SU-DHL-6 (cell line): ENCODE data around the gene GCNA.

Source experiments
- EZH2phosphoT487 ChIP-seq: fragments of 200-600 bp; sonication (generic), shearing (Covaris generic); conservative IDR thresholded peaks from 2 replicates; pipeline ENCODE4 v1.6.1; 2018; ENCODE audit warnings: mild to moderate bottlenecking, antibody characterized with exemption, low read length, moderate library complexity, mixed read lengths
- TF ChIP-seq, protein P1 (sequence below): fragments of 200-600 bp; sonication (generic); IDR thresholded peaks from one replicate; pipeline ENCODE4 v1.5.1; 2017; ENCODE audit warnings: antibody characterized with exemption, mild to moderate bottlenecking, low read length, moderate library complexity; ENCODE audit not compliant: insufficient read depth, poor library complexity, severe bottlenecking

DNA sequence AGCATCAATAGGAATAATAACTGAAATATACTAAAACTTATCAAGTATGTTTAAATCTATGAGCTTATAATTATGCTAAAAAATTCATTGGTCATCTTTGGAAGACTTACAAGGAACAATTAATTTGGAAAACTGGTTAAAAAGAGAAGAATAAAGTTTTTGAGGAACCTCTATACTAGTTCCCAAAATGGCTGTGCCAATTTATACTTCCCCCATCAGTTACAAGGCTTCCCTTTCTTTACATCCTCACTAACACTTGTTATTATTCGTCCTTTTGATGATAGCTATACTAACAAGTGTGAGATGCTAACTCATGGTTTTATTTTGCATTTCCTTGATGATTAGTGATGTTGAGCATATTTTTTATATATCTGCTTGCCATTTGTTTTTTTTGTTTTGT, 28.3 kb upstream of the GCNA start:
- TF ChIP-seq, protein P1, sequence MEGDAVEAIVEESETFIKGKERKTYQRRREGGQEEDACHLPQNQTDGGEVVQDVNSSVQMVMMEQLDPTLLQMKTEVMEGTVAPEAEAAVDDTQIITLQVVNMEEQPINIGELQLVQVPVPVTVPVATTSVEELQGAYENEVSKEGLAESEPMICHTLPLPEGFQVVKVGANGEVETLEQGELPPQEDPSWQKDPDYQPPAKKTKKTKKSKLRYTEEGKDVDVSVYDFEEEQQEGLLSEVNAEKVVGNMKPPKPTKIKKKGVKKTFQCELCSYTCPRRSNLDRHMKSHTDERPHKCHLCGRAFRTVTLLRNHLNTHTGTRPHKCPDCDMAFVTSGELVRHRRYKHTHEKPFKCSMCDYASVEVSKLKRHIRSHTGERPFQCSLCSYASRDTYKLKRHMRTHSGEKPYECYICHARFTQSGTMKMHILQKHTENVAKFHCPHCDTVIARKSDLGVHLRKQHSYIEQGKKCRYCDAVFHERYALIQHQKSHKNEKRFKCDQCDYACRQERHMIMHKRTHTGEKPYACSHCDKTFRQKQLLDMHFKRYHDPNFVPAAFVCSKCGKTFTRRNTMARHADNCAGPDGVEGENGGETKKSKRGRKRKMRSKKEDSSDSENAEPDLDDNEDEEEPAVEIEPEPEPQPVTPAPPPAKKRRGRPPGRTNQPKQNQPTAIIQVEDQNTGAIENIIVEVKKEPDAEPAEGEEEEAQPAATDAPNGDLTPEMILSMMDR = no peak
- no peak for TF ChIP-seq EZH2phosphoT487
